SW 1271 (cell line): ENCODE results near the gene PDIA5.

ENCODE experiments used
- DNase-seq, 2 experiments: peaks; one replicate each; lab custom pipeline; 2025; lab: John Stamatoyannopoulos, UW

PDIA5 gene

DNA sequence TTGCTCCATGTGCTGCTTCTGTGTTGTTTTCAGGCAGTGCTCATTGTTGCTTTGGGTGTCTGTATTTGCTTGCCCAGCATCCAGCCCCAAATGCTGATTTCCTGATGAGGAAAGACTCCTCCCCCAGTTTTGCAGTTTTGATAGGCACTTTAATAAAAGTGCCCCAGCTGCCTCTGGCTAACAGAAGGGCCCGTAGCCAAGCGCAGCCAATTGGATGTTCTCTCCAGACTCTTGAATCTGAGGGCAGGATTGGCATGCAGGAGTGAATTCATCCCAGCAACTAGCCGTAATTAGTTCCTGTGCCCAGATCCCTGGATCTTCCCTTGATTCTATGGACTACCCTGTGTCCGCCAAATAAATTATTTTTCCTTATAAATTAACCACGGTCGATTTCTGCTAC is 24.4 kb upstream of the PDIA5 start:
- DNase-seq: no peak

DNA sequence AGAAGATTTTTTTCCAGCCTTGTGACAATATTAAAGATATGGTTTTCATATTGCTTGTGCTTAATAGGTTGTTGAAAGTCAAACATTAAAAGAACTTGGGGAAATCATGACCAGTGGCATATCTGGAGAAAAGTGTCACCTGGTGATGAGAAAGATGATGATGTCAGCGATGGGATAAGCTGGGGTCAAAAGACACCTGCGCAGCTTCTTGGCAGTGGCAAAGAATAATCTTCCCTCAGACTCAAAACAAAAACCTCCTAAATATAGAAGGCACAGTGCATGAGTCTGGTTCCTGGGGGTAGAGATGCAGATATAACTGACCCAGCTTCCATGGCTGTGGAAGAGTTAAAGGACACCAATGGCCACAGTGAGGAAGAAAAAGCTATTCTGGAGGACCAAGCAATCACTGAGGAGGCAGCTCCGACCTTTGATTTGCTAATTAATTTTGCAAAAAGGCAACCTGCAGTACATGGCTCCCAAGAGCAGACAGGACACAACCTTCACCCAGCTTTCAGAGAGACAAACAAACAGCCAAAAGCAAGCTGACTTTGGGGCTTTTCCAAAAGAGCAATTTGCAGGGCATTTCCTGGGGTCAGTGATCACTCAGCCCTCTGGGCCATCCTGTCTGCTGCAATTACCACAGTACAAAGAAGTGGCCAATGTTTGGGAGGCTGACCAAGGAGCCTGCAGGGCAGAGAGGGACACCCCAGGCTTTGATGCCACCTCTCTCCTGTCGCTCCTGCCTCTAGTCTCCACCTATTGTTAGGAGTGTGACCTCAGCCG is 21.7 kb upstream of the PDIA5 start:
- no peak for DNase-seq

DNA sequence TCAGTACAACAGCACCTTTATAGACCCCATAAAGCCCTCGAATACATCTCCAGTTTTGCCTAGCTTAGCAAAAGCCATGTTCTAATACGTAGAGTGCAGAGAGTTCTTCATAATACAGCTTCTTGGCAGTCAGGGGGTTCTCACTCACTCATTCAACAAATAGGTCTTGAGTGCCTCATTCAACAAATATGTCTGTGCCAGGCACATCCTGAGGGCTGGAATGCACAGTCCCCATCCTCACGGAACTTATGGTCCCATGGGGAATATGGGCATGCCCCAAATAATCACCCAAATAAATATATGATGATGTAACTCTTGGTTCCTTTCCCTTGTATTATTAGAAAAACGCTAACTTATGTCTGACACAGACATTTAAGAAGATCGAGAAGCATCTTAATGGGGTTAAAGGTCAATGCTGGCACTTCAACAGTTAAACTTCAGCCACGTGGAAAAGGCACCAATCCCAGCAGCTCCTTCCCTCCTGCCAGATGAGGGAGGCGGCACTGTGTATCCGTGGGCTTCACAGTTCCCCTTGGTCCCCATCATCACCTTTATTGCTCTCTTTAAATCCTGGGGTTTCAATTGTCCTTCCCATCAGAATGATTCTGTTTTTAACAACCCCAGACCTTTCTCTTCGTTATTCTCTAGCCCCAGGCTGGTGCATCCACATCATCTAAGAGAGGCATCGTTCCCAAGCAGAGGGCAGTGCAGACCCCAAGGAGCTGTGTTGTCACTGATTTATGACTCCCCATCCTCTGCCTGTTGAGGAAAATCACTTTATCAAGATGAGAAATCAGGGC is 20.4 kb upstream of the PDIA5 start:
- DNase-seq: no peak

DNA sequence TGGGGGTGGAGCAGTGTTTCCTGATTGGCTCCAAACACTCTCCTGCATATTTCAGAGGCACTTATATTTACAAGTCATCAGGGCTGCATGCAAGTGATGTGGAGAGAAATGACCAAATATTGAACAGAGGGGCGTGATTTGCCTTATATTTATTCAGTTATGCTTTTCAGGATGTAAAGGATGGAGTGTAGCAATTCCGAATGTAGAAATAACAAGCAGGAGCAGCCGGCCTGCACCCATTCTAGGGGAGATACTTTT is 19.8 kb upstream of the PDIA5 start:
- no peak for DNase-seq

DNA sequence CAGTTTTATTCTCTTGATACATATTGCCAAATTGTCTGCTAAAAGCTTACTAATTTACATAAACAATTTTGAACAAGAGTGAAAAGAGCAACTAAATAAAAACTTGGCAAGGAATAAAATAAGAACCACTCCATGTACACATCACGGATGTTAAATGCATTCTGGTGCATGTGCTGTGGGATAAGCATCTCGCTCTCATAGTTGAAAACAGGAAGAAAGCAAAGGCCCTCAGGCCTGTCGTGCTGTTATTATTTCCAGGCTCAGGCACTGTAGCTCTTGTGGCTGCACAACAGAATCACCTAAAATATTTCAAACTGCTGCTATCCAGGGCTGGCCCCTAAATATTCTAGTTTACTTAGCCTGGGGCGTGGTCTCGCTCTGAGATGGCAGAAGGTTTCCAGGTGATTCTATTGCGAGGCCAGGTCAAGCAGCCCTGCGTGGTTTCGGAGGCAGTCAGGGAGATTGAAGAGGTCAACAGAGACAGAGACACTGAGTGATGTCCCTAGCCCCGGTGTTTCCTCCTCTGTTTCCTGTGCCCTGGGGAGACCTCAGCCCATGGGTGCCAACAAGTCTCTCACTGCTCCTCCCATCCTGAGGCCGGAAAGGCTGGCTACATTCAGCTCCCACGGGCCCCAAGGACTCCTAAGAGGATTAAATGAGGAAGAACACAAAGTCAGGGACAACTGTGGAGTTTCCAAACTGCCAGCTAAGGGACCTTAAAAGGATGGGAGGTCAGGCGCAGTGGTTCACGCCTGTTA is 18.2 kb upstream of the PDIA5 start:
- DNase-seq: no peak

DNA sequence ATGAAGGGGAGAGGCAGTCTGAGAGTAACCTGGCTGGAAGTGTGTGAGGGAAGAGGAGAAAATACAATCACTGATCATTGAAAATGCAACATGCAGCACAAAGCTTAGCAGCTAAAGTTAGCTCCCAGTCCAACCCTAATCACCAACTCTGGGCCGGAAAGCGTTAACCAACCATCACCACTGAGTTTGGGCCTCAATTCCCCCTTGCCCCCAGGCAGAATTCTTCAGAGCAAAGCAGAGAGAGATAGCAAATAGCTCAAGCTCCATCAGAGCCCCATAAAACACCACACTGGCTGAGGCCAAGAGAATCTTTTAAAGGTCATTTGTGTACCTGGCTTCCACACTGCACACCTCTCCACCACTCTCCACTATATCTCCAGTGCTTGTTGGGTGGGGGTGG is 16.2 kb upstream of the PDIA5 start:
- no peak for DNase-seq

DNA sequence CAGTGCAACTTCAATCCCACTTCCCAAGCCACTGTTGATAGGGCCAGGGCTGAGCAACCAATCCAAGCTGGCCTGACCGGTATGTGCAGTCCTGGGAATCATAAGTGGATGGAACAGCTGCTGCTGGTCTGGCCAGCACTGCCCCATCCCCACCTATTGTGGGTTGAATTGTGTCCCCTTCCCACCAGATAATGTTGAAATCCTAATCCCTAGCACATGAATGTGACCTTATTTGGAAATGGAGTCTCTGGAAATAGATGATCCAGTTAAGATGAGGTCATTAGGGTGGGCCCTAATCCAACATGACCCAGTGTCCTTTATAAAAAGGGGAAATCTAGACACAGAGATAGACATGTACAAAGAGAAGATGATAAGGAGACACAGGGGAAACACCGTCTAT is 13.7 kb upstream of the PDIA5 start:
- DNase-seq: no peak

DNA sequence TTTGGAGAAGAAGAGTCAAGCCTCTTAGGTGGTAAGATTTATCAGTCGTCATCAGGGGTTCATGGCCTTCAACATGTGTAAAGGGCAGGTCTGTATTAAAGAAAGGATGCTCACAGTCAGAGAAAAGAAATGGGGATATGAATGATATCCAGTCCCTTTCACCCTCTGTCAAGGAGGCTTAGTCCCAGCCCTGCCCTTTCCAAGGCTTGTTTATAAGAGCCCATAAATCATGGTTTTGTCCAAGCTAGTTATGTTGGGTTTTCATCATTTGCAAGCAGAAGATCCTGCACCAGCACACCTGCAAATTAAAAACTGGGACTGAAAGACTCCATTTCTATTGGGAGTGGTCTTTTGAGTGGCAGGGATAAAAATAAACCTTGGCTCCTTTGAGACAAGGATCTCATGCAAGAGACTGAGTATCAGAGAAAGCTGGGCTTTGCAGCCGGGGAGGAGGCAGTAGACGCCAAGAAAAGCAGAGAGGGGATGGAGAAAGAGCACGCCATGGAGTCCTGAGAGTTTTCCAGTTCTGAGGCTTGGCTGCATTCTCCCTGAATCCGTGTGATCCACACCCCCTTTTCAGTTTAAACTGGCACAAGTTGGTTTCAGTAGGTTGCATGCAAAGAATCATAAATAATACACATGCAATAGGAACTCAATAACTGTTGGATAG is 12.6 kb upstream of the PDIA5 start:
- no peak for DNase-seq

DNA sequence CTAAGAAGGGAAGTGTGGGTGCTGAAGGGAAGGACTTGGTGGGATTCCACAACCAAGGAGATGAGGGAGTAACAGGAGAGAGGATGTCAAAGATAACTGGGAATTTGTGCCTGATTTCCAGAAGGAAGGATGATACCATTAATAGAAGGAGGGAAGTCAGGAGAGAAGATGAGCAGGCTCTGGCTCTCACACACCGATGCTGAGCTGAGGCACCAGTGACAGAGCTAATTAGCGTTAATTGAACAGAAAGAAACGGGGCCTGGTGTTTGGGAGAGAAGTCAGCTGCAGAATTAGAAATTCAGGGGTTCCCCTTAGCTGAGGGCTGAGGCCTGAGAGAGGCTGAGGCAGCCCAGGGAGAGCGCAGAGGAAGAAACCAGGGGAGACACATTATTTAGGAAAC is 11.9 kb upstream of the PDIA5 start:
- no peak for DNase-seq

DNA sequence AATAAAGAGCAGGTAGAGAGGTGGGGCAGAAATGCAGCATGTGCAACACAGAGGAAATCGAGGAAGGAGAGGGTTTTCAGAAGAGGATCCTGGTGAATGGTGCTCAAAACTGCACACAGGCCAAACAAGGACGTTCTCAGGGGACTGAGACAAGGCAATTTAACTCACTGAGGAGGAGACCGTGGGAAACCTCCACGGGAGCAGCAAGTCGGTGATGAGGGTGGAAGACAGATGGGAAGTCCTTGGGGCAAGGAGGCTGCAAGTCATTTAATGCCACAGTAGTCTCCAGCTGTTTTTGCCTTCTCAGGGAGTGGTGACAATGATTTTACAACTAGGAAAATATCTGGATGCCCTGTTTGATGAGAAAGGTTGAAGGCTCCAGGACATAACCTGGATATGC is 11.5 kb upstream of the PDIA5 start:
- no peak for DNase-seq

DNA sequence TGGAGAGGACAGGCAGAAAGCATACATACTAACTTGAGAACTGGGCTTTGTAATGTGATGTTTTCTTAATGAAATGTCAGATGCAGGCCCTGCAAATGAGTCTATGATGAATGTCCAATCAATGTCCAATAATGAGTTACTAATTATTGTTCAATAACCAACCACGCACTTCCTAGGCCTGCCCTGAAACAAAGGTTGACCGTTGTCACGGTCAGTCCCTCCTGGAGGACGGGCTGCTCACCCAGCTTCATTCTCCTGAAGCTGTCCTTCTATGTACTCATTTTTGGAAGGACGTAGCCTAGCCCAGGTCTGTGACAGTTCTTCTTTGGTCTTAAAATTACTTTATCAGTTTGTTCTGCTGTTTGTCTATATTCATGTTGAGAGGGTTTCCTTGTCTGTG is 8.3 kb upstream of the PDIA5 start:
- no peak for DNase-seq

DNA sequence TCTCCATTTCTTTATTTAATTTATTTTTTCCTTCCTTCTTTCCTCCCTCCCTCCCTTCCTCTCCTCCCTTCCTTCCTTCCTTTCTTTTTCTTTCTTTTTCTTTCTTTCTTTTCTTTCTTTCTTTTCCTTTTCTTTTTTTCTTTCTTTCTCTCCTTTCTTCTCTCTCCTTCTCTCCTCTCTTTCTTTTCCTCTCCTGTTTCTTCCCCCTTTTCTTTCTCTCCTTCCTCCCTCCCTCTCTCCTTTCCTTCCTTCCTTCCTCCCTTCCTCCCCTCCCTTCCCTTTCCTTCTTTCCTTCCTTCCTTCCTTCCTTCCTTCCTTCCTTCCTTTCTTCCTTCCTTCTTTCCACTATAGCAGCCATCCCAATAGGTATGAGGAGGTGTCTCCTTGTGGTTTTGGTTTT is 6.8 kb upstream of the PDIA5 start:
- DNase-seq: no peak

DNA sequence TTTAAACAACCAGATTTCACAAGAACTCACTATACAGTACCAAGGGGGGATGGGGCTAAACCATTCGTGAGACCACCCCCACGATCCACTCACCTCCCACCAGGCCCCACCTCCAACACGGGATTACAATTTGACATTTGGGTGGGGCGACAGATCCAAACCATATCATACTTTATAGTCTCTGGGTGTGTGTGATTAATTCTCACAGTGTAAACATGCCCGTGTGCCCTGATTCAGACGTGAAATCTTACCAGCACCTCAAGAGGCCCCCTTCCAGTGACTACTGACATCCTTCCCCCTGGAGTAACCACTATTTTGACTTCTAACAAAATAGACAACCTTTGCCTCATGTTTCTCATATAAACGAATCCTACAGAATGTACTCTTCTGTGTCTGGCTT is 5.0 kb upstream of the PDIA5 start:
- no peak for DNase-seq

DNA sequence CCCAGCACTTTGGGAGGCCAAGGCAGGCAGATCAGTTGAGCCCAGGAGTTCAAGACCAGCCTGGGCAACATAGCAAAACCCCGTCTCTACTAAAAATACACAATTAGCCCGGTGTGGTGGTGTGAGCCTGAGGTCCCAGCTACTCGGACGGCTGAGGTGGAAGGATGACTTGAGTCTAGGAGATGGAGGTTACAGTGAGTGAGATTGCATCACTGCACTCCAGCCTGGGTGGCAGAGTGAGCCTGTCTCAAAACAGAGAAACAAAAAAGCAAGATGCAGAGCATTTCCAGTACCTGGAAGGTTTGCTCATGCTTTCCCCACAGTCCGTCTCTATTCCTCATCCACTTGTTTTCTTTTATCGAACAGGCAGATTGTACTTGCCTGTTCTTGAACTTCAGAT is 3.8 kb upstream of the PDIA5 start:
- DNase-seq: no peak

DNA sequence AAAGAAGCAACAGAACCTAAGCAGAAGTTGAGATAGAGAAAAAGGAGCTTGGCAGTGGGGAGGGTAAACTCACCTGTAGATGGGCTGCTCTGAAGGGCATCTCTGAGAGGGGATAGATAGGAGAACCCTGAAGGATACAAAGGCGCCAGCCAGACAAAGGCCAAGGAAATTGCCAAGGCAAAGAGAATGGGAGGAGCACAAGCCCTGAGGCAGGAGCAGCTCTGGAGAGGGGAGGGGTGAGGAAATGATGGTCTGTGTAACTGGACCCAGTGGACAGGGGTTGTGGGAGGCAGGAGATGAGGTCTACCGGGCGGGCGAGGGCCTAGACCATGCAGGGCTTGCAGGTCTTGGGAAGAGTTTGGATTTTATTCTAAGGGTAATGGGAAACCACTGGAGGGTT is 2.3 kb upstream of the PDIA5 start:
- DNase-seq: no peak

DNA sequence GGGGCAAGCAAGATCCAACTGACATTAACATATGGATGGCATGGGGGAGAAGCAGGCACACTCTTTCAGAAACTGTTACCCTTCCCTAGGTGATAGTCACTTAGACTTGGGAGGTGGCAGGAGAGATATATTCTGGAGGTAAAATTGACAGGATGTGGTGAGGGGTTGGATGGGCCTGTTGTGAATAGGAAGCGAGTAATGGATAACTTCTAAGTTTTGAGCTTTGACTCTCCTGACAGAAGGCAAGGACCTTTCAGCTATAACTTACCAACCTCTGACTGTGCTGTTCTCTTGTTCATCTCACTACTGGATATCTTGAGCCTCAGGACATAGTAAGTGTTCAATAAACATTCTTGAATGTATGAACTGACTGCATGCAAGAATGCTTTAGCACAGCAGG is 1.9 kb upstream of the PDIA5 start:
- DNase-seq: no peak

DNA sequence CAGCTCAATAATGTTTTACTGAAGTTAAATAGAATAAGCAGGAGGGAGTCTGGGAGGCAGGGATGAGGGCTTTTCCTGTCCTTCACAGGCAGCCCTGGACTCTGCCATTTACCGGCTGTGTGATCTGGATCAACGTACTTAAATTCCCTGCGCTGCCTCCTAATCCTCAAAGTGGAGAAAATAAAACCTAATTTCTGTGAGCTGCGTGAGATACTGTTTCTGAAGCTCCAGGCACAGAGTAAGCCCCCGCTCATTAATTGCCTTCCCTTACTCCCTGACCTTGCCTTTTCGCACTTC is 278 bp upstream of the PDIA5 start:
- no peak for DNase-seq

DNA sequence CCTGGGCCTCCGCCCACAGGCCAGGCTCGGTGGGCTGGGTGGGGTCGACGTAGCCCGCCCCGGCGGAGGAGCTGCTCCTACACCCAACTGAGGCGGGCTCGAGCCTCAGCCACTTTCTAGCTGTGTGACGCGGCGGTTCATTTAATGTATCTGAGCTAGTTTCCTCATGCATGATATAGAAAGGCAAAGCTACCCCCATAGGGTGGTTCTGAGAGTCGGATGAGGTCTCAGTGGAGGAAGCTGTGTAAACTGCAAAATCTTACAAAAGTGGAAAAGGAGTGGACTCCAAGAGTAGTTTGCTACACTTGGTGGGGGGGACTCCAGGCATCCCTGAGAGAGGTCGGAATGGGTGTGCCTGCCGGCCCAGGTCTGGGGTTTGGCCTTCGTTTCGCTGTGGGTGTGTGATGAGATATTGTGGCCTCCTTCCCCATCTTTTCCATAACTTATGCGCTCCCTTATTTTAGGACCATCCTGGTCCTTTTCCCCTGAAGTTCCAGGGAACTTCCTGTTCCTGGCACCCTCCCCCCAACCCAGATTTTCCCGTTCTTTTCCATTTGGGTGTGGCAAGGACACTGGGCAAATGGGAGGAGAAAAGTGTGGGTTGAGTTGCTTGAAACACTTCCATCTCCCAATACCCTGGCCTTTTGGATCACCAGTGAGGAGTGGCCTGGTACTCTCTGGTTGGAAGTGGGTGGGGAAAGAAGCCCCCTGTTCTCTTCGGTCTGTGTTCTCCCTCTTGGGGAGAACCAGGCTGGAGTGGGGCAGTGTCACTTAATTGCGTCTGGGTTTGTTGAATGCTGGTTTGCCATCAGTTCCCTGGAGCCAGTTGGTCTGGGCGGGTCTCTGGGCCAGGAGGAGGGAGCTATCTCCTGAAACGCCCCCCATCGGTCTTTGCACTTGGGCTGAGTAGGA is 1.1 kb downstream of the PDIA5 start:
- no peak for DNase-seq

DNA sequence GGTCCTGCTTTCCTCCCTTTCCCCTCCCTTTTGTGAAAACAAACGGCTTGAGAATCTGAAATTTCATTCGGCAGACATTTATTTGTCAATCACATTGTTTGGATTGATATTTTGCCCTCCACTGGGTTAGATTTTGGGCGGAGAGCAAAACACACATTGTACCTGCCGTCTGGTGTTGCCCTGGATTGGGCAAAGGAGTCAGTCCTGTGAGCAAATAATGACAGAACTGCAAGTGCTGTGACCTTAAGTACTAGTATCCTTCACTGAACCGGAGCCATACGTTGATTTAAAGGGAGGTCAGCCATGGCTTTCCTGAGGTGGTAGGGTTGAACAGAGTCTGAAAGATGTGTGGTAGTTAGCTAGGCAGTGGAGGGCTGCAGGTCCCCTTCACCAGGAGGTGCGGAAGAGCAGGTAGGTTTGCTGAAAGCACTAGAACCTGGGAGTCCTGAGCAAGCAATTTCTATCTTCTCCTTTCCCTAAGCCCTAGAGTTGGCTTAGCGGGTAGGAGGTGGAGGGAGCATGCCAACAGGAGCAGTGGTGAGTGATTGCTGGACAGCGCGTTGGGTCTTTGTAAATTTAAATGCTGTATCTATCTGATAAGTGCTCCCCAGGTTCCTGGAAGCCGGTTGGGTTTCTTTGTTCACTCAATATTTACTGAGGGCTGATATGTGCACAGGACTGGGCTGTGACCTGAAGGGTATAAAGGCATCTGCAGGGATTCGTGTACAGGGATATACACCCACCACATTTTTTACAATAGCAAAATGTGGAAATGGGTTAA is 2.0 kb downstream of the PDIA5 start:
- no peak for DNase-seq

DNA sequence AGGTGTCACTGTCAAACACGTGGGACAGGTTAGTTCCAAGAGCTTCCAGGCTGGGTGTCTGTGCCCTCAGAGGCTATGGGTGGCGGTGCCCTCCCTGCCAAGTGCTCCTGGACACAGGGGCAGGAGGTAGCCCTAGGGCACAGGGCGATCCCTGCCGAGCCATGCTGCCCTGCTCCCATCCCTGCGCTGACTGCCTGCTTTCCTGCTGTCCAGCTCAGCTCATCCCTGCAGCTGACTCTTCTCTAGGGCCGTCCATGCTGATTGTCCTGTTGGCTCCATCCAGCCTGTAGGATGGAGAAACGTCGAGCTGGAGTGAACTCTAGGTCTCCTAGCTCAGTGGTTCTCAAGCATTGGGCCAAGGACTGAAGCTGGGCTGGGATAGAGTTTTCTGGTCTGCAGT is 3.7 kb downstream of the PDIA5 start:
- no peak for DNase-seq

DNA sequence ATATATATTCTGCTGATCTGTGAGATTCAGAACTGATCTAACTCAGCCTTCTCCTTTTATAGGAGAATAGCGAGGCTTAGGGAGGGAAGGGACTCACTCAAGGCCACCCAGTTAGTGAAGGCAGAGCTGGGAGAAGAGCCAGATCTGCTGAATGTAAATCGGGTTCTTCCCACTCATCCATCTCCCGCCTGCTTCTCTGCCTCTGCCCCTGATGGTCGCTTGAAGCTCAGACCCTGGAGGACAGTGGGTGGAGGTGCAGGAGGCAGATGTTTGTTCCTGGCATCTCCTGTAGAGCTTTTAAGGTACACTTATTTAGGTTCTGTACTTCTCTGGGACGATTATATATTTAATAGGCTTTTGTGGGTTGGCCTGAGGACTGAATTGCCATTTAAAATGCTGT is 4.3 kb downstream of the PDIA5 start:
- DNase-seq: no peak
